MM.1S (cell line): ENCODE results near the gene HS2ST1.

ENCODE experiments used
- DNase-seq: peaks from one replicate; pipeline ENCODE4 v3.0.0-alpha.2; 2015
- H2AFZ ChIP-seq: fragments of 300-600 bp; sonication (generic); 2 replicates; pipeline ENCODE4 v1.6.0; 2016; ENCODE audit warnings: antibody characterized with exemption, low read length
- H3F3A ChIP-seq: fragments of 300-600 bp; sonication (generic); 2 replicates; pipeline ENCODE4 v1.6.1; 2016; ENCODE audit warnings: mild to moderate bottlenecking, antibody characterized with exemption, low read length, moderate library complexity, mixed read lengths; ENCODE audit not compliant: insufficient read depth
- H3K27ac ChIP-seq: fragments of 300-600 bp; sonication (generic); 2 replicates; pipeline ENCODE4 v1.5.1; 2016; ENCODE audit warnings: mild to moderate bottlenecking, low read length
- H3K27me3 ChIP-seq: fragments of 300-600 bp; sonication (generic); replicated peaks from 2 replicates; pipeline ENCODE4 v1.6.0; 2016; ENCODE audit warnings: low read length; ENCODE audit not compliant: insufficient read depth
- H3K36me3 ChIP-seq: fragments of 300-600 bp; sonication (generic); replicated peaks from 2 replicates; pipeline ENCODE4 v1.6.1; 2016; ENCODE audit warnings: mild to moderate bottlenecking, low read length, mixed read lengths; ENCODE audit not compliant: insufficient read depth
- H3K4me1 ChIP-seq: fragments of 300-600 bp; sonication (generic); 2 replicates; pipeline ENCODE4 v1.6.1; 2016; ENCODE audit warnings: low read length, mixed read lengths
- H3K4me2 ChIP-seq: fragments of 300-600 bp; sonication (generic); 2 replicates; pipeline ENCODE4 v1.6.0; 2016; ENCODE audit warnings: low read depth, low read length
- H3K4me3 ChIP-seq: fragments of 300-600 bp; sonication (generic); 2 replicates; pipeline ENCODE4 v1.5.1; 2016; ENCODE audit warnings: low read length, mixed read lengths
- H3K79me2 ChIP-seq: fragments of 300-600 bp; sonication (generic); 2 replicates; pipeline ENCODE4 v1.6.1; 2016; ENCODE audit warnings: mixed run types, low read length, mixed read lengths
- H3K9ac ChIP-seq: fragments of 300-600 bp; sonication (generic); 2 replicates; pipeline ENCODE4 v1.6.1; 2016; ENCODE audit warnings: low read length, mixed read lengths
- H3K9me2 ChIP-seq: fragments of 300-600 bp; sonication (generic); replicated peaks from 2 replicates; pipeline ENCODE4 v1.6.1; 2016; ENCODE audit warnings: mild to moderate bottlenecking, low read length, mixed read lengths; ENCODE audit not compliant: insufficient read depth
- H3K9me3 ChIP-seq: fragments of 300-600 bp; sonication (generic); replicated peaks from 2 replicates; pipeline ENCODE4 v1.6.1; 2016; ENCODE audit warnings: mild to moderate bottlenecking, low read length, mixed read lengths; ENCODE audit not compliant: insufficient read depth
- H4K20me1 ChIP-seq: fragments of 300-600 bp; sonication (generic); 2 replicates; pipeline ENCODE4 v1.6.1; 2016; ENCODE audit warnings: mild to moderate bottlenecking, low read length, moderate library complexity, mixed read lengths; ENCODE audit not compliant: insufficient read depth
- EZH2 ChIP-seq: fragments of 300-600 bp; sonication (generic); optimal IDR thresholded peaks from 2 replicates; pipeline ENCODE3; 2017; ENCODE audit warnings: low read depth, mild to moderate bottlenecking, antibody characterized with exemption, low read length, mixed read lengths
- EZH2phosphoT487 ChIP-seq: fragments of 300-600 bp; sonication (generic); IDR thresholded peaks from 2 replicates; pipeline ENCODE4 v1.6.1; 2018; ENCODE audit warnings: antibody characterized with exemption, low read length
- TF ChIP-seq, protein P1 (sequence below): fragments of 300-600 bp; sonication (generic); IDR thresholded peaks from 2 replicates; pipeline ENCODE4 v1.5.1; 2016; ENCODE audit warnings: antibody characterized with exemption, low read length, mixed read lengths

Gene HS2ST1

DNA sequence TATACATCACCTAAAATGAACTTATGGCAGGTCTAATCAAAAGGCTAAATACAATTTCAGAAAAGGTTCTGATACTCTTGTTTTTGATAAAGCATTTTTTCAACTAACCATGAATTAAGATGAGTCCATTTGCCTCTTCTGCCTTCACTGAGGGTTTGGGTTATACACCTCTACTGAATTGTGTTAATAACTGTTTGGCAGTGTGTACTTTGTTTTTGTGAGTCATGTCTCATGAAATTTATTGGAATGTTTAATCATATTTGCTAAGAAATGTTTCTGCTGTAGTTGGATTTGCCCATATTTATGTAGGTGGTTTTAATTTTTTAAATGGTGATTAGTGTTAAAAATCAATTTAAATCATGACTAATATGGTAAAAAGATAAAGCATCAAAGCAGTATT lies 190.5 kb downstream of the HS2ST1 start:
- H3F3A ChIP-seq: no peaks in the 10 kb centered on the region
- H2AFZ ChIP-seq: no peak overlapping the region
- H3K27me3 ChIP-seq: no peaks in the 10 kb centered on the region
- no peak overlapping the region for H3K9ac ChIP-seq
- H3K27ac ChIP-seq: no peak overlapping the region
- H3K9me3 ChIP-seq: no peaks in the 10 kb centered on the region
- TF ChIP-seq EZH2 (no peak), EZH2phosphoT487 (no peak)
- TF ChIP-seq, protein P1, sequence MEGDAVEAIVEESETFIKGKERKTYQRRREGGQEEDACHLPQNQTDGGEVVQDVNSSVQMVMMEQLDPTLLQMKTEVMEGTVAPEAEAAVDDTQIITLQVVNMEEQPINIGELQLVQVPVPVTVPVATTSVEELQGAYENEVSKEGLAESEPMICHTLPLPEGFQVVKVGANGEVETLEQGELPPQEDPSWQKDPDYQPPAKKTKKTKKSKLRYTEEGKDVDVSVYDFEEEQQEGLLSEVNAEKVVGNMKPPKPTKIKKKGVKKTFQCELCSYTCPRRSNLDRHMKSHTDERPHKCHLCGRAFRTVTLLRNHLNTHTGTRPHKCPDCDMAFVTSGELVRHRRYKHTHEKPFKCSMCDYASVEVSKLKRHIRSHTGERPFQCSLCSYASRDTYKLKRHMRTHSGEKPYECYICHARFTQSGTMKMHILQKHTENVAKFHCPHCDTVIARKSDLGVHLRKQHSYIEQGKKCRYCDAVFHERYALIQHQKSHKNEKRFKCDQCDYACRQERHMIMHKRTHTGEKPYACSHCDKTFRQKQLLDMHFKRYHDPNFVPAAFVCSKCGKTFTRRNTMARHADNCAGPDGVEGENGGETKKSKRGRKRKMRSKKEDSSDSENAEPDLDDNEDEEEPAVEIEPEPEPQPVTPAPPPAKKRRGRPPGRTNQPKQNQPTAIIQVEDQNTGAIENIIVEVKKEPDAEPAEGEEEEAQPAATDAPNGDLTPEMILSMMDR: no peak
- no peaks in the 10 kb centered on the region for H3K9me2 ChIP-seq
- no peaks in the 10 kb centered on the region for H3K79me2 ChIP-seq
- H3K4me3 ChIP-seq: no peak overlapping the region
- H3K4me2 ChIP-seq: no peak overlapping the region
- DNase-seq: no peak
- H4K20me1 ChIP-seq: no peaks in the 10 kb centered on the region
- H3K36me3 ChIP-seq: no peaks in the 10 kb centered on the region
- peaks cover 18% of the 10 kb centered on the region for H3K4me1 ChIP-seq

DNA sequence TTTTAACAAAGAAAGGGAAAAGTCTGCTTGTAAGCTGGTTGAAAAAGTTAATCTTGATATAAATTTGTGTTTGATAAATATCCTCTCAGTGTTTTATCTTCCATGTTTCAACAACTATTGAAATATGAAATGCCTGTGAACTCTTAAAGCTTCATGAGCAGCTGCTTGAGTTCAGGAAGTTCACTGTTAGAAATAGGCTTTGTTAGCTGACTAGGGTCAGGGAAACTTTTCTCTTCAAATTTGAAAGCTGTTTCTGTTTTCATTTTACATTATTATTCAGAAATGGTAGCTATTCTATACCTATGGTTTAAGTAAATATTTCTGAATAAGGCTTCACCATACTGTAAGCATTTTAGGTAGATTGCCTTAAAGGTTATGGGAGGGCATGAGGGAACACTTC lies 191.7 kb downstream of the HS2ST1 start:
- Histone ChIP-seq H3K4me3 (no peak overlapping the region), H3K27me3 (no peaks in the 10 kb centered on the region), H3K4me1 (peaks cover 18% of the 10 kb centered on the region), H2AFZ (no peak overlapping the region), H3K9ac (no peak overlapping the region), H3K4me2 (no peak overlapping the region), H4K20me1 (no peaks in the 10 kb centered on the region), H3F3A (no peaks in the 10 kb centered on the region), H3K9me3 (no peaks in the 10 kb centered on the region), H3K9me2 (no peaks in the 10 kb centered on the region), H3K27ac (no peak overlapping the region), H3K36me3 (no peaks in the 10 kb centered on the region), H3K79me2 (no peaks in the 10 kb centered on the region)
- peak; percentile 45 for DNase-seq
- TF ChIP-seq EZH2phosphoT487 (no peak), EZH2 (no peak)
- TF ChIP-seq, protein P1: no peak

DNA sequence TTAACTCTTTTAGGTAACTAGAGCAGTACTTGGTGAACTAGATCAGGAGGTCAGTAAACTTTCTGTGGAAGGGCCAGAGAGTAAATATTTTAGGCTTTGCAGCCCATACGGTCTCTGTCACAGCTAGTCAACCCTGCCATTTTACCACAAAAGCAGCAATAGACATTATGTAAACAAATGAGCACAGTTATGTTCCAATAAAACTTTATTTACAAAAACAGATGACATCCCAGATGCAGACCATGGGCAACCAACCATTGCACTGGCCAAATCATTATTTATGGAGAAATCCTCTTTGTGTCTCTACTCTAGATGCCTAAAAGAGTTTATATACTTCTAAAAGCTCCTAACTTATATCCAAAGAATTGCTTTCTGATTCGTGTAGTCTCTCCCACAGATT lies 192.4 kb downstream of the HS2ST1 start:
- H3K4me3 ChIP-seq: no peak overlapping the region
- H3K36me3 ChIP-seq: no peaks in the 10 kb centered on the region
- H3K27me3 ChIP-seq: no peaks in the 10 kb centered on the region
- H3K27ac ChIP-seq: no peak overlapping the region
- H2AFZ ChIP-seq: no peak overlapping the region
- H3K9me2 ChIP-seq: no peaks in the 10 kb centered on the region
- H3K79me2 ChIP-seq: no peaks in the 10 kb centered on the region
- H3K4me1 ChIP-seq: peaks cover 18% of the 10 kb centered on the region
- TF ChIP-seq EZH2phosphoT487 (no peak), EZH2 (no peak)
- TF ChIP-seq, protein P1: no peak
- H3K9me3 ChIP-seq: no peaks in the 10 kb centered on the region
- no peak overlapping the region for H3K4me2 ChIP-seq
- DNase-seq: no peak
- no peaks in the 10 kb centered on the region for H3F3A ChIP-seq
- no peaks in the 10 kb centered on the region for H4K20me1 ChIP-seq
- H3K9ac ChIP-seq: no peak overlapping the region
